ENCODE measurements around the gene MYO16. TPM values are rescaled to one million over a fixed set of nuclear protein-coding genes. Genes with fewer than 3 reads are reported as not detected.

MYO16 gene
- total and polyA plus RNA-seq, 12 donors, result 0.29 to 5.9 (median 1.4) TPM

DNA sequence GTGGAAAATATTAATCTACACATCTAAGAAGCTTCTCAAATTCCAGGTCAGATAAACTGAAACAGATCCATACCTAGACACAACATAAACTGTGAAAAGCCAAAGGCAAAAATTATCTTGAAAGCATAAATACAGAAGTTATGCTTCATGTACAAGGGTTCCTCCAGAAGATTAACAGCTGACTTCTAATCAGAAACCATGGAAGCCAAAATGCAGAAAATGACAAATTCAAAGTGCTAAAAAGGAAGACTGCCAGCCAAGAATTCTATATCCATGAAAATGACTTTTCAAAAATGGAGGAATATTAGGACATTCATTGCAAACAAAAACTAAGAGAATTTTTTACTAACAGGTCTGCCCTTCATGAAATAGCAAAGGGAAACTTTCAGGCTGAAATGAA is 72.8 kb downstream of the MYO16 start:
- no peaks in the 10 kb centered on the region for H3K27me3 ChIP-seq
- intact Hi-C loops (cut with DNase I), result no loop called here
- no peak for ATAC-seq

DNA sequence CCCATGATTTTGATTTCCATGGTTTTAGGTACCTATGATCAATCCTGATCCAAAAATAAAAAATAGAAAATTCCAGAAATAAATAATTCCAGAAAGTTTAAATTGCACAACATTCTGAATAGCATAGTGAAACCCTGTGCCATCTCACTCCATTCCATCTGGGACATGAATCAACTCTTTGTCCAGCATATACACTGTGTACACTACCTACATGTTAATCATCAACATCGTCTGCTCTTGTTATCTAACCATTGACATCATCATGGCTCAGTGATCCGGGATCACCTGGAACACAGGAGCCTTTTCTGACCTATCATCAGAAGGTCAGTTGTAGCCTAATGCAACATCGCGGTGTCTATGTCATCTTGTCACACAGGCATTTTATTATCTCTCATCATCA is 75.6 kb downstream of the MYO16 start:
- peaks cover 0 to 34% (median 15%) of the 10 kb centered on the region in 11 donors for H3K9me3 ChIP-seq
- no peak for DNase-seq
- H3K27ac ChIP-seq, result no peak overlapping the region
- WGBS, 2 donors, result 89 to 90% methylated on average over 4 of the region's 4 CpGs
- no peak overlapping the region for H3K4me3 ChIP-seq
- no peak for ATAC-seq
- no peak for TF ChIP-seq CTCF (IDR thresholded peaks at IDR 0.05)
- no peaks in the 10 kb centered on the region for H3K4me1 ChIP-seq
- intact Hi-C loops (cut with DNase I), result no loop called here
- H3K36me3 ChIP-seq, result no peaks in the 10 kb centered on the region
- no peaks in the 10 kb centered on the region for H3K27me3 ChIP-seq

More for the DNA sequence above, 72.8 kb downstream of the MYO16 start:
- TF ChIP-seq CTCF (IDR thresholded peaks at IDR 0.05), result no peak
- Histone ChIP-seq H3K9me3 (peaks cover 0 to 34% (median 15%) of the 10 kb centered on the region in 11 donors), H3K4me3 (no peak overlapping the region), H3K36me3 (no peaks in the 10 kb centered on the region), H3K27ac (no peak overlapping the region), H3K4me1 (no peaks in the 10 kb centered on the region)
- no peak for DNase-seq

DNA sequence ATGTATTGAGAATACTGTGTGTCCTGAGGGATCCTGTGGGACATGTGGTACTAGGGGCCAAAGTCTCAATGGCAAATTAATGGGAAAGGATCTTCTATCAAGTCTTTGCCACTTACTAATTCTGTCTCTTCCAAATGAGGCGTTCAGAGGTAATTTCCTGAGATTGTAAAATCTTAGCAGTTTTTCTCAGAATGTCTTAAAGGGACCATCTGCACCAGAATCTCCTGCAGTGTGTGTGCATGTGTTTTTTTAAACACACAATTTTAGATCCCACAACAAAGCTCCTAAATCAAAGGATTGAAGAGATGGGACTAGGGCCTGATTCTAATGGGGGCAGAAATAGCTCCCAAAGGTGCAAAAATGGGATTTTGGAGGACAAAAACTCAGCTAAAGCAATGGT is 78.2 kb downstream of the MYO16 start:
- no peaks in the 10 kb centered on the region for H3K36me3 ChIP-seq
- 45 to 70% methylated on average over 1 of the region's 1 CpG for WGBS, 2 donors
- H3K4me1 ChIP-seq, result no peaks in the 10 kb centered on the region
- no peaks in the 10 kb centered on the region for H3K27me3 ChIP-seq
- intact Hi-C loops (cut with DNase I), result no loop called here
- H3K27ac ChIP-seq, result no peak overlapping the region
- no peak for TF ChIP-seq CTCF (IDR thresholded peaks at IDR 0.05)
- peaks cover 0 to 14% (median 3%) of the 10 kb centered on the region in 11 donors for H3K9me3 ChIP-seq
- no peak for ATAC-seq
- H3K4me3 ChIP-seq, result no peak overlapping the region
- DNase-seq, result no peak

DNA sequence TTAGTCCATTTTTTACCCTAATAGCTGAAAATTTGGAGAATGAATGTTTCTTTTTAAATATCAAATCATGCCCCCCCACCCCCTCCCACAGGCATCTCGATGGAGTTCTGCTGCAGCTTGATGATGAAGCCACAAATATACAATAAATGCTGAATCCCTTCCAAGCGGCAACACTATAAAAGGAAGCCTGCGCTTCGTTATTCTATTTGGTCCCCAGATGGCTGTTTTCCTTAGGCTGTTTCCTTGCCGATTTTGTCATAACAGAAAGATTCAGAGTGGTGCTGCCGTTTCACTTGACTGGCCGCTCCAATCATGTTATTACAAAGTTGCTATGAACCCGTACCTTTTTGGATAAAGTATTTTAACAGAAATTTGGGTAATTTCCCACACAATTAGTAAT is 79.5 kb downstream of the MYO16 start:
- DNase-seq (no peak), ATAC-seq (no peak)
- Histone ChIP-seq H3K4me3 (no peak overlapping the region), H3K27me3 (no peaks in the 10 kb centered on the region), H3K4me1 (no peaks in the 10 kb centered on the region), H3K9me3 (peaks cover 0 to under 1% (median 0%) of the 10 kb centered on the region in 11 donors), H3K36me3 (no peaks in the 10 kb centered on the region), H3K27ac (no peak overlapping the region)
- intact Hi-C loops (cut with DNase I), result no loop called here
- no peak for TF ChIP-seq CTCF (IDR thresholded peaks at IDR 0.05)
- 72 to 76% methylated on average over 8 of the region's 8 CpGs for WGBS, 2 donors

DNA sequence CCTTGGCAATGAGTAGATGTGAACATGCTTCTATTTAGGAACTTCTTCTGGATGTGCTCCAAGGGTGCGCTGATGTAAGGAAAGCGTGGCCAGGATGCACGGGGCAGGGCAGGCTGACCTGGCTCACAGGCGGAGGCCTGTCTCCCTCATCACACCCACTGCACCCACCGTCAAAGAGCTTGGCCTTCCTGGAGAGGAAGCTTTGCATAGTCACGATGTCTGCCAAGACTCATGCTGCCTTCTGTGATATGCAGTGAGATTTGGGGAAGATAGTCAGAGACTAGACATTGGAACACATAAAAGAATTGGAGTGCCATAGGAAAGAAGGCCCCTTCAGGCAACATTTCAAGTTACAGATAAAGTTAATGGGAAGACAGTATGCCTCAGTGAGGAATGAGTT is 82.0 kb downstream of the MYO16 start:
- Histone ChIP-seq H3K4me3 (no peak overlapping the region), H3K4me1 (no peaks in the 10 kb centered on the region), H3K36me3 (no peaks in the 10 kb centered on the region), H3K9me3 (no peaks in the 10 kb centered on the region), H3K27ac (no peak overlapping the region), H3K27me3 (no peaks in the 10 kb centered on the region)
- intact Hi-C loops (cut with DNase I), result no loop called here
- DNase-seq (no peak), ATAC-seq (no peak)
- WGBS, 2 donors, result 66 to 75% methylated on average over 6 of the region's 6 CpGs
- TF ChIP-seq CTCF (IDR thresholded peaks at IDR 0.05), result no peak
